ENCODE data around the gene MRPL43. TPM values are rescaled to one million over a fixed set of nuclear protein-coding genes. Genes with fewer than 3 reads are reported as not detected.

The MRPL43 gene
- total and polyA plus RNA-seq, 9 of the 15 experiments (the other 6 are each of a cell fraction or from before 2014, with no cell fraction given), result 15.1 to 63.7 (median 37.2) TPM

GRCh38 chr10:101011517-101012423 lies 24.5 kb upstream of the MRPL43 start (continued):
- TF ChIP-seq, protein P1, sequence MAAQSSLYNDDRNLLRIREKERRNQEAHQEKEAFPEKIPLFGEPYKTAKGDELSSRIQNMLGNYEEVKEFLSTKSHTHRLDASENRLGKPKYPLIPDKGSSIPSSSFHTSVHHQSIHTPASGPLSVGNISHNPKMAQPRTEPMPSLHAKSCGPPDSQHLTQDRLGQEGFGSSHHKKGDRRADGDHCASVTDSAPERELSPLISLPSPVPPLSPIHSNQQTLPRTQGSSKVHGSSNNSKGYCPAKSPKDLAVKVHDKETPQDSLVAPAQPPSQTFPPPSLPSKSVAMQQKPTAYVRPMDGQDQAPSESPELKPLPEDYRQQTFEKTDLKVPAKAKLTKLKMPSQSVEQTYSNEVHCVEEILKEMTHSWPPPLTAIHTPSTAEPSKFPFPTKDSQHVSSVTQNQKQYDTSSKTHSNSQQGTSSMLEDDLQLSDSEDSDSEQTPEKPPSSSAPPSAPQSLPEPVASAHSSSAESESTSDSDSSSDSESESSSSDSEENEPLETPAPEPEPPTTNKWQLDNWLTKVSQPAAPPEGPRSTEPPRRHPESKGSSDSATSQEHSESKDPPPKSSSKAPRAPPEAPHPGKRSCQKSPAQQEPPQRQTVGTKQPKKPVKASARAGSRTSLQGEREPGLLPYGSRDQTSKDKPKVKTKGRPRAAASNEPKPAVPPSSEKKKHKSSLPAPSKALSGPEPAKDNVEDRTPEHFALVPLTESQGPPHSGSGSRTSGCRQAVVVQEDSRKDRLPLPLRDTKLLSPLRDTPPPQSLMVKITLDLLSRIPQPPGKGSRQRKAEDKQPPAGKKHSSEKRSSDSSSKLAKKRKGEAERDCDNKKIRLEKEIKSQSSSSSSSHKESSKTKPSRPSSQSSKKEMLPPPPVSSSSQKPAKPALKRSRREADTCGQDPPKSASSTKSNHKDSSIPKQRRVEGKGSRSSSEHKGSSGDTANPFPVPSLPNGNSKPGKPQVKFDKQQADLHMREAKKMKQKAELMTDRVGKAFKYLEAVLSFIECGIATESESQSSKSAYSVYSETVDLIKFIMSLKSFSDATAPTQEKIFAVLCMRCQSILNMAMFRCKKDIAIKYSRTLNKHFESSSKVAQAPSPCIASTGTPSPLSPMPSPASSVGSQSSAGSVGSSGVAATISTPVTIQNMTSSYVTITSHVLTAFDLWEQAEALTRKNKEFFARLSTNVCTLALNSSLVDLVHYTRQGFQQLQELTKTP (IDR thresholded peaks at IDR 0.05; ENCODE audit: low read depth in 1 of 2, partially characterized antibody in 2 of 2), result no peak
- no peak for TF ChIP-seq KDM4B (IDR thresholded peaks at IDR 0.05; ENCODE audit: borderline replicate concordance in 2 of 2, low read depth in 1 of 2)
- 0 out of 2 replicates have a peak, but pooled peaks have one; percentile 52 for TF ChIP-seq MYNN (IDR thresholded peaks at IDR 0.05)
- TF ChIP-seq MYNN (CRISPR knock-in tag; IDR thresholded peaks at IDR 0.05), result no peak
- peak; percentile 18 for TF ChIP-seq PHF20 (IDR thresholded peaks at IDR 0.05; ENCODE audit: partially characterized antibody)
- TF ChIP-seq, protein P2, sequence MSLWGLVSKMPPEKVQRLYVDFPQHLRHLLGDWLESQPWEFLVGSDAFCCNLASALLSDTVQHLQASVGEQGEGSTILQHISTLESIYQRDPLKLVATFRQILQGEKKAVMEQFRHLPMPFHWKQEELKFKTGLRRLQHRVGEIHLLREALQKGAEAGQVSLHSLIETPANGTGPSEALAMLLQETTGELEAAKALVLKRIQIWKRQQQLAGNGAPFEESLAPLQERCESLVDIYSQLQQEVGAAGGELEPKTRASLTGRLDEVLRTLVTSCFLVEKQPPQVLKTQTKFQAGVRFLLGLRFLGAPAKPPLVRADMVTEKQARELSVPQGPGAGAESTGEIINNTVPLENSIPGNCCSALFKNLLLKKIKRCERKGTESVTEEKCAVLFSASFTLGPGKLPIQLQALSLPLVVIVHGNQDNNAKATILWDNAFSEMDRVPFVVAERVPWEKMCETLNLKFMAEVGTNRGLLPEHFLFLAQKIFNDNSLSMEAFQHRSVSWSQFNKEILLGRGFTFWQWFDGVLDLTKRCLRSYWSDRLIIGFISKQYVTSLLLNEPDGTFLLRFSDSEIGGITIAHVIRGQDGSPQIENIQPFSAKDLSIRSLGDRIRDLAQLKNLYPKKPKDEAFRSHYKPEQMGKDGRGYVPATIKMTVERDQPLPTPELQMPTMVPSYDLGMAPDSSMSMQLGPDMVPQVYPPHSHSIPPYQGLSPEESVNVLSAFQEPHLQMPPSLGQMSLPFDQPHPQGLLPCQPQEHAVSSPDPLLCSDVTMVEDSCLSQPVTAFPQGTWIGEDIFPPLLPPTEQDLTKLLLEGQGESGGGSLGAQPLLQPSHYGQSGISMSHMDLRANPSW (CRISPR knock-in tag; IDR thresholded peaks at IDR 0.05), result no peak
- TF ChIP-seq KDM1A (IDR thresholded peaks at IDR 0.05), result peak; percentile 31 to 57; a peak in 1 of 4 replicates
- peak; percentile 80 for TF ChIP-seq PRDM10 (IDR thresholded peaks at IDR 0.05; ENCODE audit: partially characterized antibody)
- TF ChIP-seq CXXC5 (CRISPR knock-in tag; IDR thresholded peaks at IDR 0.05), result peak; percentile 60
- TF ChIP-seq, protein P3, sequence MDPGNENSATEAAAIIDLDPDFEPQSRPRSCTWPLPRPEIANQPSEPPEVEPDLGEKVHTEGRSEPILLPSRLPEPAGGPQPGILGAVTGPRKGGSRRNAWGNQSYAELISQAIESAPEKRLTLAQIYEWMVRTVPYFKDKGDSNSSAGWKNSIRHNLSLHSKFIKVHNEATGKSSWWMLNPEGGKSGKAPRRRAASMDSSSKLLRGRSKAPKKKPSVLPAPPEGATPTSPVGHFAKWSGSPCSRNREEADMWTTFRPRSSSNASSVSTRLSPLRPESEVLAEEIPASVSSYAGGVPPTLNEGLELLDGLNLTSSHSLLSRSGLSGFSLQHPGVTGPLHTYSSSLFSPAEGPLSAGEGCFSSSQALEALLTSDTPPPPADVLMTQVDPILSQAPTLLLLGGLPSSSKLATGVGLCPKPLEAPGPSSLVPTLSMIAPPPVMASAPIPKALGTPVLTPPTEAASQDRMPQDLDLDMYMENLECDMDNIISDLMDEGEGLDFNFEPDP (CRISPR knock-in tag; IDR thresholded peaks at IDR 0.05), result no peak
- peak; percentile 72; the same call in 1 of the 2 replicates for TF ChIP-seq CTBP1 (IDR thresholded peaks at IDR 0.05; ENCODE audit: borderline replicate concordance)
- no peak for TF ChIP-seq ERF (CRISPR knock-in tag; IDR thresholded peaks at IDR 0.05)
- no peak for TF ChIP-seq PCBP1 (IDR thresholded peaks at IDR 0.05; ENCODE audit: low read depth, low read length, poor library complexity, severe bottlenecking)
- no peak for TF ChIP-seq PTBP1 (IDR thresholded peaks at IDR 0.05; ENCODE audit: low read depth, low read length)
